NCI-H2227 treated with DMSO at 0.1 percent for 48 hours (cell line): Measurements from ENCODE around the gene CPD.
A peak's percentile ranks its signal among the peaks of the same experiment; 100 is the strongest.
"Not testable (repeated sequence)": the region's sequence is repeated elsewhere in the genome, so short reads cannot be mapped to it uniquely, and the experiment has no call there.

Source experiments
- DNase-seq: peaks from one replicate; lab custom pipeline; 2025; lab: John Stamatoyannopoulos, UW

CPD gene

DNA sequence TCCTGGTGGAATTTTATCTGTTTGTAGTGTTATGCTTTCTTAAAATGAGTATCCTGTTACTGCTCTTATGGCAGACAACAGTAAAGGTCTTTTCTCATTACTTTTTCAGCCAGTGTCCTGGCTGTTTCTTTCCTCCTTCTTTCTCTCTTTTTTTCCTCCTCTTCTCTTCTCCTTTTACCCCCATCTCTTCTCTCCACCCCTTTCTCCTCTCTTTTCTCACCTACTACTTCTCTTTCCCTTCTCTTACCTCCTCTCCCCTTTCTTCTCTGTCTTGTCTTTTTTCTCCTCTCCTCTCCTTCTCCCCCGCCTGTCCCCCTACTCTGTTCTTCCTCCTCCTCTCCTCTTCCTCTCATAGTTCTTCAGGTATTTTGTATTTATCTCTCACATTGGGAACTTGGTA lies 48.9 kb downstream of the CPD start:
- no peak for DNase-seq

GRCh38 chr17:30429155-30429554 lies 50.4 kb downstream of the CPD start:
- no peak for DNase-seq

DNA sequence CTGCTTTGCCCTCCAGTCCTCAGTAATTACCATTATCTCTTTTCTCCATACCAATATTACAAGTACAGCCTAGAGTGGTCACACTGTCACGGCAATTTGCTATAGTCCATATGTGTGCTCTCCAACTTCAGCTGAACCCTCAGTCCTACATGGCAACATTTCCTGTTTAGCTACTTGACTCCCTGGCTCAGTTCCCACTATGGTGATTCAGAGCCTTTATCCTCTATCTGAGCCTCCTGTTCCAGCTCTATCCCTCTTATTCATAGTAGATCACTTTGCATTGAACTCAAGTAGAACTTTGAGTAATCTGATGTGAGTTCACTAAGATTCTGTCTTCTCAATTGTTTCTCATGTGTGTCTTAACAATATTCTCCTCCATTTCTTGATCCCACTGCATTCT lies 54.8 kb downstream of the CPD start:
- DNase-seq, result no peak

DNA sequence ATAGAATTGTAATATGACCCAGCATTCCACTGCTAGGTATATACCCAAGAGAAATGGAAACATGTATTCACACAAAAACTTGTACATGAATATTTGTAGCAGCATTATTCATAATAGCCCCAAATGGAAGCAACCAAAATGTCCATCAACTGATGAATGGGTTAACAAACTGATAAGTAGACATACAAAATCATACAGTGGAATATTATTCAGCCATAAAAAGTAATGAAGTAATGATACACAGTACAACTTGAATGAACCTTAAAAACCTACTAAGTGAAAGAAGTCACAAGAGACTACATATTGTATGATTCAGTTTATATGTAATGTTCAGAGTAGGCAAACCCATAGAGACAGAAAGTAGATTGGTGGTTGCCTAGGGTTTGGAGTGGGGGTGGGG lies 58.0 kb downstream of the CPD start:
- DNase-seq, result no peak

- no peak for DNase-seq
These were observed 65.0 kb downstream of the CPD start for GRCh38 chr17:30443721-30444120.

DNA sequence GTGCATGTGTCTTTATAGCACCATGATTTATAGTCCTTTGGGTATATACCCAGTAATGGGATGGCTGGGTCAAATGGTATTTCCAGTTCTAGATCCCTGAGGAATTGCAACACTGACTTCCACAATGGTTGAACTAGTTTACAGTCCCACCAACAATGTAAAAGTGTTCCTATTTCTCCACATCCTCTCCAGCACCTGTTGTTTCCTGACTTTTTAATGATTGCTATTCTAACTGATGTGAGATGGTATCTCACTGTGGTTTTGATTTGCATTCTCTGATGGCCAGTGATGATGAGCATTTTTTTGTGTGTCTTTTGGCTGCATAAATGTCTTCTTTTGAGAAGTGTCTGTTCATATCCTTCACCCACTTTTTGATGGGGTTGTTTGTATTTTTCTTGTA lies 67.9 kb downstream of the CPD start:
- DNase-seq, result not testable (repeated sequence)

GRCh38 chr17:30449480-30449879 lies 70.8 kb downstream of the CPD start:
- DNase-seq, result no peak

- DNase-seq, result no peak
These were observed 71.6 kb downstream of the CPD start for GRCh38 chr17:30450125-30451027.

DNA sequence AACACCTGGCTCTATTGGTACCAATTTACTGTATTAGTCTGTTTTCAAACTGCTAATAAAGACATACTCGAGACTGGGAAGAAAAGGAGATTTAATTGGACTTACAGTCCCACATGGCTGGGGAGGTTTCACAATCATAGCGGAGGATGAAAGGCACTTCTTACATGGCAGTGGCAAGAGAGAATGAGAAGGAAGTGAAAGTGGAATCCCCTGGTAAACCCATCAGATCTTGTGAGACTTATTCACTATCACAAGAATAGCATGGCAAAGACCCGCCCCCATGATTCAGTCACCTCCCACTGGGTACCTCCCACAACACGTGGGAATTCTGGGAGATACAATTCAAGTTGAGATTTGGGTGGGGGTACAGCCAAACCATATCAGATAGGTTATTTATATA lies 75.9 kb downstream of the CPD start:
- DNase-seq, result no peak

GRCh38 chr17:30458371-30458770 lies 79.6 kb downstream of the CPD start:
- DNase-seq, result no peak

DNA sequence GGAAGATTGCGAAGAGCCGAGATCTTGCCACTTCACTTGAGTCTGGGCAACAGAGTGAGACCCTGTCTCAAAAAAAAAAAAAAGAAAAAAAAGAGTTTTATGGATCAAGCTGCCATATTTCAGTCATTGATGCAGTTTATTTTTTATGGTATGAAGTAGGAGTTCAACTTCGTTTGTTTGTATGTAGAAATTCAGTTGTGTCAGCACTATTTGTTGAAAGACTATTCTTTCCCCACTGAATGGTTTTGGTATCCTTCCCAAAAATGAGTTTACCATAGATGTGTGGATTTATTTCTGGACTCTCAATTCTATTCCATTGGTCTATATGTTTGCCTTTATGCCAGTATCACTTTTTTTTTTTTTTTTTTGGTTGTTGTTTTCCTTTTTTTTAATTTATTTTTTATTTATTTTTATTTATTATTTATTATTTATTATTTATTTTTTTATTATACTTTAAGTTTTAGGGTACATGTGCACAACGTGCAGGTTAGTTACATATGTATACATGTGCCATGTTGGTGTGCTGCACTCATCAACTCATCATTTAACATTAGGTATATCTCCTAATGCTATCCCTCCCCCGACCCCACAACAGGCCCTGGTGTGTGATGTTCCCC lies 80.2 kb downstream of the CPD start:
- not testable (repeated sequence) for DNase-seq

GRCh38 chr17:30468465-30468864 lies 89.7 kb downstream of the CPD start:
- no peak for DNase-seq

- DNase-seq, result no peak
These were observed 93.6 kb downstream of the CPD start for GRCh38 chr17:30472238-30472890.

DNA sequence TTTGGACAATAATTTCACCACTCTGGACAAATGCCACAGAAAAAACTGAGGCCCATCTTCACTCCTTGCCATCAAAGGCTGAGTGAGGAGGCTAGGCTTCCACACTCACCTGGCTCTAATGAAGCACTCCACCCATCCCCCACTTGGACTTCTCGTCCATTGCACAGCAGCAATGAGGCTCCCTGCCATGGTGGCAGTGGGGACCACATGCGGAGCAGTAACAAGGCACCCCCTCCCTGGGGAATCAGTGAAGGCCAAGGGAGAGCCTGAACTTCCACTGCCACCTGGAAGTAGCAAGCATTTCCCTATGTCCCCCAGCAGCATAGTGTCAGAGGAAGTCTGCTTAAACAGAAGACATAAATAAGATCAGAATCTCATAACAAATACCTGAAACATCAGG lies 96.5 kb downstream of the CPD start:
- DNase-seq, result no peak

GRCh38 chr17:30476726-30477082 lies 98.0 kb downstream of the CPD start:
- DNase-seq, result peak; percentile 45

GRCh38 chr17:30477083-30477773 lies 98.5 kb downstream of the CPD start, which contains the start of gene GOSR1:
Gene GOSR1 (plus strand): TSS chr17:30477408. CDS start chr17:30477434, 26 bp downstream.
- DNase-seq, result peak; percentile 87

- DNase-seq, result peak; percentile 12
These were observed 99.0 kb downstream of the CPD start for GRCh38 chr17:30477774-30478115.

GRCh38 chr17:30482555-30482954 lies 103.8 kb downstream of the CPD start:
- DNase-seq, result no peak

GRCh38 chr17:30483159-30483558 lies 104.4 kb downstream of the CPD start:
- DNase-seq, result no peak

DNA sequence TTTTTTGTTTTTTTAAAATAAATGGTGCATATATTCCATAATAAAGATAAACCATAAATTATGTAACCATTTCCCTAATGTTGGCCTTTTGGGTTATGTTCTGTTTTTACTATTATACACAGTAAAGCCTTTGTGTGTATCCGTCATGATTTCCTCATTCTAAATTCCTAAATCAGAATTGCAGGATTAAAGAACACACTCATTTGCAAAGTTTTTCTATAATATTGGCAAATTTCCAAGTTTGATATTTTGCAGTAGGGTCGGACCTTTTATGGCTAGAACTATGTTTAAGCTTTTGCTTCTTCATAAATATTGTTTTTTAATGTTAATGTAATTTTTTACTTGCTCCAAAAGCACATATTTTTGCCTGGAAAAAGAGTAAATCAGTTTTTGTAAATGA lies 115.1 kb downstream of the CPD start:
- DNase-seq, result no peak

- no peak for DNase-seq
These were observed 116.9 kb downstream of the CPD start for GRCh38 chr17:30495586-30495985.

GRCh38 chr17:30503558-30503957 lies 124.8 kb downstream of the CPD start:
- DNase-seq, result no peak
